Measurements from ENCODE around the gene ZNF136. TPM values are rescaled to one million over a fixed set of nuclear protein-coding genes. Genes with fewer than 3 reads are reported as not detected.

ZNF136 gene
- total and polyA plus RNA-seq, 2 of the 13 experiments (the other 11 are each of a cell fraction or from before 2014, with no cell fraction given), result 2.5 to 10.2 TPM

GRCh38 chr19:12162882-12163806 is at the start of gene ZNF136 (continued):
- TF ChIP-seq ZNF124 (CRISPR knock-in tag; IDR thresholded peaks at IDR 0.05), result no peak; the same call in none of the 2 replicates
- TF ChIP-seq GATA4 (IDR thresholded peaks at IDR 0.05; ENCODE audit: borderline replicate concordance, low read depth), result 0 out of 2 replicates have a peak, but pooled peaks have one; percentile 30
- TF ChIP-seq TRIM22 (IDR thresholded peaks at IDR 0.05), result no peak
- peak; percentile 39; the same call in 1 of the 2 replicates for TF ChIP-seq TFDP1 (CRISPR knock-in tag; IDR thresholded peaks at IDR 0.05; ENCODE audit: borderline replicate concordance)
- TF ChIP-seq EZH2 (conservative IDR thresholded peaks at IDR 0.05; ENCODE audit: low read depth, low read length), result no peak
- no peak for TF ChIP-seq AHDC1 (CRISPR knock-in tag; IDR thresholded peaks at IDR 0.05; ENCODE audit: borderline replicate concordance)
- no peak for TF ChIP-seq ISX (CRISPR knock-in tag; conservative IDR thresholded peaks at IDR 0.05)
- no peak for TF ChIP-seq RFXANK (CRISPR knock-in tag; IDR thresholded peaks at IDR 0.05)
- no peak for TF ChIP-seq SSRP1 (CRISPR knock-in tag; IDR thresholded peaks at IDR 0.05)
- TF ChIP-seq RAD21 (CRISPR knock-in tag; IDR thresholded peaks at IDR 0.05), result no peak
- TF ChIP-seq HDAC2 (CRISPR knock-in tag; IDR thresholded peaks at IDR 0.05), result peak; percentile 46; the same call in 1 of the 2 replicates
- TF ChIP-seq ZNF841 (CRISPR knock-in tag; IDR thresholded peaks at IDR 0.05; ENCODE audit: borderline replicate concordance), result no peak
- no peak for TF ChIP-seq ZNF354B (CRISPR knock-in tag; IDR thresholded peaks at IDR 0.05)
- no peak for TF ChIP-seq FOSL1 (CRISPR knock-in tag; IDR thresholded peaks at IDR 0.05; ENCODE audit: borderline replicate concordance)
- TF ChIP-seq NRL (CRISPR knock-in tag; IDR thresholded peaks at IDR 0.05; ENCODE audit: borderline replicate concordance), result peak; percentile 84; the same call in 1 of the 2 replicates
- TF ChIP-seq NONO (IDR thresholded peaks at IDR 0.05), result no peak
- peak; percentile 74; the same call in 1 of the 2 replicates for TF ChIP-seq NONO (CRISPR knock-in tag; conservative IDR thresholded peaks at IDR 0.05)
- peak; percentile 35; the same call in 1 of the 2 replicates for TF ChIP-seq MAX (IDR thresholded peaks at IDR 0.05)
- no peak for TF ChIP-seq YY1 (IDR thresholded peaks at IDR 0.05; ENCODE audit: insufficient read depth, insufficient replicate concordance, low read depth, low read length)
- TF ChIP-seq ATF4 (CRISPR knock-in tag; IDR thresholded peaks at IDR 0.05), result no peak
- TF ChIP-seq TOPORS (CRISPR knock-in tag; IDR thresholded peaks at IDR 0.05), result no peak

All from HepG2 (cell line).